ENCODE data around the gene MED15. TPM values are rescaled to one million over a fixed set of nuclear protein-coding genes. Genes with fewer than 3 reads are reported as not detected.

The MED15 gene
- 45.7 to 54.7 TPM (median 46.2 TPM) in 5 replicates for total RNA-seq (2022; extraction: Qiagen RNA extraction; ENCODE audit: low read depth)

GRCh38 chr22:20507253-20508066 lies at the start of gene MED15:
Gene MED15 (plus strand): TSS chr22:20507610. CDS start chr22:20507679, 69 bp downstream.

GRCh38 chr22:20494978-20495860 lies 12.2 kb upstream of the MED15 start, which contains the start of gene KLHL22:
Gene KLHL22 (minus strand): TSS chr22:20495795. CDS start chr22:20489211, 6,584 bp downstream.

Other genes with a start within 250 kb of the MED15 start
- 6.1 to 10.9 TPM (median 8.8 TPM) in 5 replicates for gene RTN4R, start 239.3 kb upstream of the MED15 start, total RNA-seq (2022; extraction: Qiagen RNA extraction; ENCODE audit: low read depth)
- 30.1 to 45.3 TPM (median 42.9 TPM) in 5 replicates for gene DGCR6L, start 187.6 kb upstream of the MED15 start, total RNA-seq (2022; extraction: Qiagen RNA extraction; ENCODE audit: low read depth)
- gene ZNF74, start 113.5 kb upstream of the MED15 start, total RNA-seq (2022; extraction: Qiagen RNA extraction; ENCODE audit: low read depth), result 5.8 to 7.8 TPM (median 5.9 TPM) in 5 replicates
- gene SCARF2, start 69.8 kb upstream of the MED15 start, total RNA-seq (2022; extraction: Qiagen RNA extraction; ENCODE audit: low read depth), result 0.64 to 1.1 TPM (median 0.89 TPM) in 5 replicates
- gene KLHL22, start 11.8 kb upstream of the MED15 start, total RNA-seq (2022; extraction: Qiagen RNA extraction; ENCODE audit: low read depth), result 6.3 to 10.1 TPM (median 9.3 TPM) in 5 replicates

All from A549 treated with CpdA at 1 μM for 4 hours (cell line).